ENCODE data around the gene MADCAM1. TPM values are rescaled to one million over a fixed set of nuclear protein-coding genes. Genes with fewer than 3 reads are reported as not detected.

MADCAM1 gene
- total RNA-seq, 1 donor from 2014 or later: 2.7 TPM

GRCh38 chr19:498511-498891 is 2.2 kb downstream of the MADCAM1 start:
- DNase-seq (ENCODE audit: extremely low spot score, unreplicated experiment): no peak
- peaks cover 30% of the 10 kb centered on the region for H3K27me3 Mint-ChIP-seq
- H3K27ac Mint-ChIP-seq: no peak overlapping the region
- no peak overlapping the region for H3K4me3 Mint-ChIP-seq
- TF ChIP-seq CTCF (conservative IDR thresholded peaks at IDR 0.05): no peak
- peaks cover 6% of the 10 kb centered on the region for H3K4me1 Mint-ChIP-seq (ENCODE audit: unreplicated experiment)
- H3K9me3 Mint-ChIP-seq: no peaks in the 10 kb centered on the region
- H3K36me3 Mint-ChIP-seq: no peaks in the 10 kb centered on the region

GRCh38 chr19:498977-499623 is 2.8 kb downstream of the MADCAM1 start:
- peaks cover 6% of the 10 kb centered on the region for H3K4me1 Mint-ChIP-seq (ENCODE audit: unreplicated experiment)
- no peak for TF ChIP-seq CTCF (conservative IDR thresholded peaks at IDR 0.05)
- H3K9me3 Mint-ChIP-seq: no peaks in the 10 kb centered on the region
- H3K4me3 Mint-ChIP-seq: peak overlapping the region; percentile 58
- H3K36me3 Mint-ChIP-seq: no peaks in the 10 kb centered on the region
- H3K27ac Mint-ChIP-seq: no peak overlapping the region
- H3K27me3 Mint-ChIP-seq: peaks cover 30% of the 10 kb centered on the region
- DNase-seq (ENCODE audit: extremely low spot score, unreplicated experiment): no peak

- peaks cover 6% of the 10 kb centered on the region for H3K4me1 Mint-ChIP-seq (ENCODE audit: unreplicated experiment)
- no peak for TF ChIP-seq CTCF (conservative IDR thresholded peaks at IDR 0.05)
- H3K27ac Mint-ChIP-seq: no peak overlapping the region
- H3K27me3 Mint-ChIP-seq: peaks cover 23% of the 10 kb centered on the region
- no peaks in the 10 kb centered on the region for H3K36me3 Mint-ChIP-seq
- no peak for DNase-seq (ENCODE audit: extremely low spot score, unreplicated experiment)
- H3K9me3 Mint-ChIP-seq: no peaks in the 10 kb centered on the region
- H3K4me3 Mint-ChIP-seq: no peak overlapping the region
Observed at GRCh38 chr19:501646-502045, 5.4 kb downstream of the MADCAM1 start.

GRCh38 chr19:504616-505015 is 8.3 kb downstream of the MADCAM1 start:
- Mint-ChIP-seq H3K9me3 (no peaks in the 10 kb centered on the region), H3K4me1 (ENCODE audit: unreplicated experiment) (peaks cover 13% of the 10 kb centered on the region), H3K4me3 (no peak overlapping the region), H3K27me3 (peaks cover 9% of the 10 kb centered on the region), H3K36me3 (no peaks in the 10 kb centered on the region), H3K27ac (no peak overlapping the region)
- DNase-seq (ENCODE audit: extremely low spot score, unreplicated experiment): no peak
- no peak for TF ChIP-seq CTCF (conservative IDR thresholded peaks at IDR 0.05)

- Mint-ChIP-seq H3K4me1 (ENCODE audit: unreplicated experiment) (peaks cover 21% of the 10 kb centered on the region), H3K27ac (peak overlapping the region; percentile 99), H3K9me3 (no peaks in the 10 kb centered on the region), H3K4me3 (peak overlapping the region; percentile 93), H3K36me3 (no peaks in the 10 kb centered on the region), H3K27me3 (peaks cover 4% of the 10 kb centered on the region)
- TF ChIP-seq CTCF (conservative IDR thresholded peaks at IDR 0.05): peak; percentile 100
- DNase-seq (ENCODE audit: extremely low spot score, unreplicated experiment): peak; percentile 96
Observed at GRCh38 chr19:506404-507285, 10.4 kb downstream of the MADCAM1 start.

All from type B pancreatic cell (in vitro differentiated cells).